ENCODE results near the gene NEDD4L. TPM values are rescaled to one million over a fixed set of nuclear protein-coding genes. Genes with fewer than 3 reads are reported as not detected.

NEDD4L gene
- total and polyA plus RNA-seq, 4 donors: 10.2 to 20.3 (median 13.2) TPM

DNA sequence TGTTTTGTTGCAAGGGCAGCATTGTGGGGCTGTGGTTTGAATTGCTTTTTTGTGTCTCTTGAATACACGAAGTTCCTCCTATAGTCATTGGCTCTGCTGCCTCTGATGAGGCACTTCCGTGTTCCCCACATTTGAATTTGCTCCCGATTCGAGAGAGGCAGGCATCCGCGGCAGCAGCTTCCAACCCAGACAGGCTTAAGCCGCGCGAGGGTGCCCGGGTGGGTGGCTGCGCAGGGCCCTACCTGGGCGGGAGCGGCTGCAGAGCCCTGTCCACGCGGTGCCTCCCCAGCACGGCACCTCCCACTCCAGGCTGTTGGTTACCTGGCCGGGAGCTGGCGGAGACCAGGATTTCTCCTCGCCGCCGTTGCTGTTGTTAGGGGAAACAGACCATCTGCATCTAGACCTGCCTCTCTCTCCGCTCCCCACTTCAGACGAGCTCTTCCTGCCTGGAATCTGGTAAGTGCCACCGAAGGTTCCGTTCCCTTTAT, 151.3 kb downstream of the NEDD4L start:
- Histone ChIP-seq H3K9me3 (ENCODE audit: control insufficient read depth in 4 of 4, low read length in 3 of 4) (no peaks in the 10 kb centered on the region), H3K9ac (ENCODE audit: low read depth in 1 of 2, low read length in 2 of 2) (no peak overlapping the region), H3K4me3 (ENCODE audit: low read depth in 1 of 3, low read length in 3 of 3) (peak overlapping the region in 1 of 3 donors; percentile 36), H3K36me3 (ENCODE audit: control insufficient read depth in 4 of 4, insufficient read depth in 3 of 4, low read depth in 1 of 4, low read length in 3 of 4) (no peaks in the 10 kb centered on the region), H3K27ac (ENCODE audit: low read depth in 1 of 2, low read length in 2 of 2) (no peak overlapping the region), H3K27me3 (ENCODE audit: control insufficient read depth in 4 of 4, insufficient read depth in 4 of 4, low read length in 3 of 4) (no peaks in the 10 kb centered on the region), H3K4me1 (ENCODE audit: control insufficient read depth in 4 of 4, insufficient read depth in 4 of 4, low read length in 3 of 4) (peaks cover 0 to 2% (median 0%) of the 10 kb centered on the region in 4 donors)
- TF ChIP-seq JUND (IDR thresholded peaks at IDR 0.05) (no peak), TAF1 (conservative IDR thresholded peaks at IDR 0.05) (no peak), FOXA2 (IDR thresholded peaks at IDR 0.05) (no peak), RAD21 (IDR thresholded peaks at IDR 0.05) (peak in 1 of 2 donors; percentile 13), HNF4G (IDR thresholded peaks at IDR 0.05) (no peak)
- TF ChIP-seq, protein P1, sequence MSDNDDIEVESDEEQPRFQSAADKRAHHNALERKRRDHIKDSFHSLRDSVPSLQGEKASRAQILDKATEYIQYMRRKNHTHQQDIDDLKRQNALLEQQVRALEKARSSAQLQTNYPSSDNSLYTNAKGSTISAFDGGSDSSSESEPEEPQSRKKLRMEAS (IDR thresholded peaks at IDR 0.05): no peak
- TF ChIP-seq, protein P2, sequence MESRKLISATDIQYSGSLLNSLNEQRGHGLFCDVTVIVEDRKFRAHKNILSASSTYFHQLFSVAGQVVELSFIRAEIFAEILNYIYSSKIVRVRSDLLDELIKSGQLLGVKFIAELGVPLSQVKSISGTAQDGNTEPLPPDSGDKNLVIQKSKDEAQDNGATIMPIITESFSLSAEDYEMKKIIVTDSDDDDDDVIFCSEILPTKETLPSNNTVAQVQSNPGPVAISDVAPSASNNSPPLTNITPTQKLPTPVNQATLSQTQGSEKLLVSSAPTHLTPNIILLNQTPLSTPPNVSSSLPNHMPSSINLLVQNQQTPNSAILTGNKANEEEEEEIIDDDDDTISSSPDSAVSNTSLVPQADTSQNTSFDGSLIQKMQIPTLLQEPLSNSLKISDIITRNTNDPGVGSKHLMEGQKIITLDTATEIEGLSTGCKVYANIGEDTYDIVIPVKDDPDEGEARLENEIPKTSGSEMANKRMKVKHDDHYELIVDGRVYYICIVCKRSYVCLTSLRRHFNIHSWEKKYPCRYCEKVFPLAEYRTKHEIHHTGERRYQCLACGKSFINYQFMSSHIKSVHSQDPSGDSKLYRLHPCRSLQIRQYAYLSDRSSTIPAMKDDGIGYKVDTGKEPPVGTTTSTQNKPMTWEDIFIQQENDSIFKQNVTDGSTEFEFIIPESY (IDR thresholded peaks at IDR 0.05): no peak
- DNase-seq (ENCODE audit: low spot score): peak; percentile 45
- WGBS: 27% methylated on average over 25 of the region's 25 CpGs

DNA sequence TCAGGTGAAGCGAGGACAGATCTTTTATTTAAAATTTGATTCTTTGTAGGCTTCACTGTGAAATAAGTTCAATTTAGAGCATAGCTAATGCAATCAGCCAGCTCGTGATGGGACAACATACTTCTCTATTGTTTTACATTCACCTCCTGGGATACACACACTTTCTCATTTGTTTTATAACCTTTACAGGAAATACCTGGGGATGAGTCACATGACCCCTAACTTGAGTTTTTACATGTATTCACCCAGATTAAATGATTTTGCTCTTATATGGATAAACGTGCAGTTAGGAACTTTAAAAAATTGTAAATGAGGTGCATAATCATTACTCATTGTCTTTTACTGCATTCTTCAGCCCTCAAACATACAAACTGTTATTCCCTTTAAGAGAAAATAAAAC, 152.1 kb downstream of the NEDD4L start:
- WGBS: 87% methylated on average over 3 of the region's 3 CpGs
- Histone ChIP-seq H3K27me3 (ENCODE audit: control insufficient read depth in 4 of 4, insufficient read depth in 4 of 4, low read length in 3 of 4) (no peaks in the 10 kb centered on the region), H3K9ac (ENCODE audit: low read depth in 1 of 2, low read length in 2 of 2) (no peak overlapping the region), H3K36me3 (ENCODE audit: control insufficient read depth in 4 of 4, insufficient read depth in 3 of 4, low read depth in 1 of 4, low read length in 3 of 4) (no peaks in the 10 kb centered on the region), H3K4me1 (ENCODE audit: control insufficient read depth in 4 of 4, insufficient read depth in 4 of 4, low read length in 3 of 4) (peaks cover 0 to 2% (median 0%) of the 10 kb centered on the region in 4 donors), H3K4me3 (ENCODE audit: low read depth in 1 of 3, low read length in 3 of 3) (no peak overlapping the region), H3K9me3 (ENCODE audit: control insufficient read depth in 4 of 4, low read length in 3 of 4) (no peaks in the 10 kb centered on the region), H3K27ac (ENCODE audit: low read depth in 1 of 2, low read length in 2 of 2) (no peak overlapping the region)
- DNase-seq (ENCODE audit: low spot score): no peak
- TF ChIP-seq, protein P3, sequence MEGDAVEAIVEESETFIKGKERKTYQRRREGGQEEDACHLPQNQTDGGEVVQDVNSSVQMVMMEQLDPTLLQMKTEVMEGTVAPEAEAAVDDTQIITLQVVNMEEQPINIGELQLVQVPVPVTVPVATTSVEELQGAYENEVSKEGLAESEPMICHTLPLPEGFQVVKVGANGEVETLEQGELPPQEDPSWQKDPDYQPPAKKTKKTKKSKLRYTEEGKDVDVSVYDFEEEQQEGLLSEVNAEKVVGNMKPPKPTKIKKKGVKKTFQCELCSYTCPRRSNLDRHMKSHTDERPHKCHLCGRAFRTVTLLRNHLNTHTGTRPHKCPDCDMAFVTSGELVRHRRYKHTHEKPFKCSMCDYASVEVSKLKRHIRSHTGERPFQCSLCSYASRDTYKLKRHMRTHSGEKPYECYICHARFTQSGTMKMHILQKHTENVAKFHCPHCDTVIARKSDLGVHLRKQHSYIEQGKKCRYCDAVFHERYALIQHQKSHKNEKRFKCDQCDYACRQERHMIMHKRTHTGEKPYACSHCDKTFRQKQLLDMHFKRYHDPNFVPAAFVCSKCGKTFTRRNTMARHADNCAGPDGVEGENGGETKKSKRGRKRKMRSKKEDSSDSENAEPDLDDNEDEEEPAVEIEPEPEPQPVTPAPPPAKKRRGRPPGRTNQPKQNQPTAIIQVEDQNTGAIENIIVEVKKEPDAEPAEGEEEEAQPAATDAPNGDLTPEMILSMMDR (IDR thresholded peaks at IDR 0.05; ENCODE audit: low read depth, low read length, missing input control): no peak
- TF ChIP-seq JUND (IDR thresholded peaks at IDR 0.05) (no peak), YY1 (IDR thresholded peaks at IDR 0.05) (no peak), GABPA (IDR thresholded peaks at IDR 0.05 in 1 of 2, conservative IDR thresholded peaks at IDR 0.05 in 1 of 2) (no peak), RXRA (IDR thresholded peaks at IDR 0.05) (no peak), HNF4A (conservative IDR thresholded peaks at IDR 0.05) (no peak), RAD21 (IDR thresholded peaks at IDR 0.05) (no peak), TAF1 (conservative IDR thresholded peaks at IDR 0.05) (no peak), SP1 (IDR thresholded peaks at IDR 0.05) (no peak)
- TF ChIP-seq, protein P1 (IDR thresholded peaks at IDR 0.05): no peak
- TF ChIP-seq, protein P4, sequence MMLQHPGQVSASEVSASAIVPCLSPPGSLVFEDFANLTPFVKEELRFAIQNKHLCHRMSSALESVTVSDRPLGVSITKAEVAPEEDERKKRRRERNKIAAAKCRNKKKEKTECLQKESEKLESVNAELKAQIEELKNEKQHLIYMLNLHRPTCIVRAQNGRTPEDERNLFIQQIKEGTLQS (IDR thresholded peaks at IDR 0.05): no peak

All from liver (tissue), 9 donors.